Stimulated activated CD8-positive, alpha-beta memory T cell treated with anti-CD3 and anti-CD28 coated beads, Interleukin-15, amount 100 ng/mL, for 4 hours (primary cell): Measurements from ENCODE around the gene SPI1.

Experiments
- DNase-seq, 2 donors: peaks; one replicate each; pipeline ENCODE4 v3.0.0-alpha.2; 2020; ENCODE audit warnings: low read depth in 2 of 2

The SPI1 gene

GRCh38 chr11:47378010-47378835, at the start of gene SPI1:
Gene SPI1 (minus strand): TSS chr11:47378547. CDS start chr11:47378353, 194 bp downstream.
- DNase-seq = no peak

DNA sequence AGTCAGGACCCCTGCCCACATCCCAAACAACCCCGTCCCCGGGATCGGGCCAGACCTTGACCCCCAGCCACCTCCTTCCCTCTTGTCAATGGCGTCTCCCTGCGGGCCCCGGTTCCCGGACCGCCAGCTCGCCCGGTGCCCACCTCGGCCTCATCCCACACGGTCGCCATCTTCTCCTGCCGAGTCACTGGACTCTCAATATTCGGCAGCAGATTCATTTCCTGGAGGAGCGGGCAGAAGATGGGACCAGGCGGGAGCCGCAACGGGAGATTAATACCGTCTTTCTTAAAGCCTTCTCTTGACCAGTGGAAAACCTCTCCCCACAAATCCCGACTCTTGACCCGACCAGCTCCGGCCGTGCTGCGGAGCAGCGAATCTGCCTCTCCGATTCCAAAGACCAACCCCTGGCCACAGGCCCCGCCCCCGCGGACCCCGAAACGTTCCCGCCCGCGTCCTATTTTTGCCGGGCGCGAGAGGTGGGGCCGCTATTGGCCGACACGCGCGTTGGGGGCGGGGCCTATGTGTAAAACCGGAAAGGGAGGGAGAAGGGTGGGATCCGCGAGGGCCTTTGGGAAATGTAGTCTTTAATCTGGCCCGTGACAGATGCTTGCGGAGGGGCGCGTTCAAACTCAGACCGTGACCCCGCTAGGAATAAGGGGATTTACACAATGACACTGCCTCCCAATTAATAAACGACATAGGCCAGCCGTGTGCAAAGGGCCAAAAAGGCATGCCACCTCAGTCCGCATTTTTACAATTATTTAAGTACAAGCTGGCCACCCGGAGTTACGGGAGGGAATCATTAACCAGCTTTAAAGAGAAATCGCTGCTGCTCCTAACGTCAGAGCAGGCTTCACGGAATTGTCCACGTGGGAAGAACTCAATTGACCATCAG, 48.0 kb upstream of the SPI1 start, which contains the start of gene PSMC3:
Gene PSMC3, minus strand, starts transcription at position 378 of the 895 bp plus-strand sequence. Its CDS starts 160 bp downstream, at position 218.
- peak; percentile 97 to 98 for DNase-seq

- DNase-seq = no peak
Observed at GRCh38 chr11:47425611-47426010, 47.3 kb upstream of the SPI1 start.

DNA sequence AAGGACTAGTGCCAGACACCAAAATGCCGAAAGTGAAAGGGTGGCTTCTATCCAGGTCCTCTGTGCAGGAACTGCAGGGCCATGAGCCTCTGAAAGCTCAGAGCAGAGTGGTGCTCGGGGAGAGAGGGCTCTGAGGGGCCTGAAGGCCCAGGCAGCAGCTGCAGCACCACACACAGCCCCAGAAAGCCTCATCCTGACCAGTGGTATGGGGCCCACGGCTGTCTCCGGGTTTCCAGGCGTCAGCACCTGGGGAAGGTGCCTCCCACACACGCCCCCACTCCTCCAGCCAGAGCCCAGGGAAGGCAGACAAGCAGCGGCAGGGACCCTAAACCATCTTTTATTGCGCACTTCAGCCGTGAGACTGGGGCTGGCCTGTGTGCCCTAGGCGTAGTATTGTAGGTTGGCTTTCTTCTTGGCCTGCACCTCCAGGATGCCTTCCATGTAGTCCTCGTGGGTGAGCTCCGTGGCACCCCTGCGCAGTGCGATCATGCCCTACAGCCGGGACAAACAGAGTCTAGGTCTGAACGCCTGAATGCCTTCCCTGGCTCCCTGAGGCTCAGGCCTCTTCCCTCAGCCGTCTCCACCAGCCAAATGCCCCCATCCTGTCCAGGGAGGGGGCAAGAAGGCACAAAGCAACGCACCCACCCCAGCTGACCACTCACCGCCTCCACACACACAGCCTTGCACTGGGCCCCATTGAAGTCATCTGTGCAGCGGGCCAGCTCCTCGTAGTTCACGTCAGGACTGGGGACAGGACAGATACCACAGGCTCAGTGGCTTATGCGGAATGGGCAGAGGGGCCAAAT, 40.3 kb upstream of the SPI1 start:
- DNase-seq = no peak

DNA sequence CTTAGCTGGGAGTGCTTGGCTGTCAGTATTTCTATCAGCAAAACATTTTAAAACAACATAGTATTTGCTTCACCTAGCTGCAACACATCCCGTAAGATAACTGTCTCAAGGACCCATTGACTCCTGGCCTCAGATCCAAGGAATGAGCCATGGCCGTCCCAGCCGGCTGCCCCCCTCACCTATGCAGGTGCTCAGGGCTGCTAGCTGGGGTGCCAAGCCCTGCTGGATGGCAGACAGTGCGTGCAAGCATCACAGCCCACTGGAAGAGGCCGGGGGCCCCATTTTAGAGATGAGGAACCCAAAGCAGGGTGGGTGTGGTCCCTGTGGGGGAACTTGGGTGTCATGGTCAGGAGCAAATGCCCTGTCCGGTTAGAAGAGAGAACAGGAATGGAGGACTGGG, 39.4 kb upstream of the SPI1 start:
- no peak for DNase-seq

GRCh38 chr11:47415949-47416472, 37.7 kb upstream of the SPI1 start:
- DNase-seq = no peak

DNA sequence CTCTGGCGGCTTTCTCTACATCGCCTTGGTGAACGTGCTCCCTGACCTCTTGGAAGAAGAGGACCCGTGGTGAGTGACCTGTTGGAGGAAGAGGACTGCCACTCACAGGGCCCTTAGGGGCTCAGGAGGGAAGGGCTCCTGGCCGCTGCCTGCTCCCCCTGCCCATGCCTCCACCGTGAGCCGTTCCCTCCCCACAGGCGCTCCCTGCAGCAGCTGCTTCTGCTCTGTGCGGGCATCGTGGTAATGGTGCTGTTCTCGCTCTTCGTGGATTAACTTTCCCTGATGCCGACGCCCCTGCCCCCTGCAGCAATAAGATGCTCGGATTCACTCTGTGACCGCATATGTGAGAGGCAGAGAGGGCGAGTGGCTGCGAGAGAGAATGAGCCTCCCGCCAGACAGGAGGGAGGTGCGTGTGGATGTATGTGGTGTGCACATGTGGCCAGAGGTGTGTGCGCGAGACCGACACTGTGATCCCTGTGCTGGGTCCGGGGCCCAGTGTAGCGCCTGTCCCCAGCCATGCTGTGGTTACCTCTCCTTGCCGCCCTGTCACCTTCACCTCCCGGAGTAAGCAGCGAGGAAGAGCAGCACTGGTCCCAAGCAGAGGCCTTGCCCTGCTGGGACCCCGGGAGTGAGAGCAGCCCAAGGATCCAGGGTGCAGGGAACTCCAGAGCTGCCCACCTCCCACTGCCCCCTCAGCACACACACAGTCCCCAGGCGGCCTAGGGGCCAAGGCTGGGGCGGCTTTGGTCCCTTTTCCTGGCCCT, 36.9 kb upstream of the SPI1 start:
- no peak for DNase-seq

DNA sequence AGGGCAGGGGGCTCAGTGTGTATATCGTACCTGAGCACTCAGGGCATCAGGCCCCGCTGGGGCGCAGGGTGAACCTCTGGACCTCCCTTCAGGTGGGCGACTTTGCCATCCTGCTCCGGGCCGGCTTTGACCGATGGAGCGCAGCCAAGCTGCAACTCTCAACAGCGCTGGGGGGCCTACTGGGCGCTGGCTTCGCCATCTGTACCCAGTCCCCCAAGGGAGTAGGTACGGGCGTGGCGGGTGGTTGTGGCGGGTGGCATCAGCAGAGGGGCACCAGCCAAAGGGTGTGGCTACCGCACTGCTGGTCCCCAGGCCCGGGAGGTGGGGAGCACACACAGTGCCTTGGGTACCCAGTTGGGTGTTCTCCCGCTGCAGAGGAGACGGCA, 36.3 kb upstream of the SPI1 start:
- DNase-seq = no peak

DNA sequence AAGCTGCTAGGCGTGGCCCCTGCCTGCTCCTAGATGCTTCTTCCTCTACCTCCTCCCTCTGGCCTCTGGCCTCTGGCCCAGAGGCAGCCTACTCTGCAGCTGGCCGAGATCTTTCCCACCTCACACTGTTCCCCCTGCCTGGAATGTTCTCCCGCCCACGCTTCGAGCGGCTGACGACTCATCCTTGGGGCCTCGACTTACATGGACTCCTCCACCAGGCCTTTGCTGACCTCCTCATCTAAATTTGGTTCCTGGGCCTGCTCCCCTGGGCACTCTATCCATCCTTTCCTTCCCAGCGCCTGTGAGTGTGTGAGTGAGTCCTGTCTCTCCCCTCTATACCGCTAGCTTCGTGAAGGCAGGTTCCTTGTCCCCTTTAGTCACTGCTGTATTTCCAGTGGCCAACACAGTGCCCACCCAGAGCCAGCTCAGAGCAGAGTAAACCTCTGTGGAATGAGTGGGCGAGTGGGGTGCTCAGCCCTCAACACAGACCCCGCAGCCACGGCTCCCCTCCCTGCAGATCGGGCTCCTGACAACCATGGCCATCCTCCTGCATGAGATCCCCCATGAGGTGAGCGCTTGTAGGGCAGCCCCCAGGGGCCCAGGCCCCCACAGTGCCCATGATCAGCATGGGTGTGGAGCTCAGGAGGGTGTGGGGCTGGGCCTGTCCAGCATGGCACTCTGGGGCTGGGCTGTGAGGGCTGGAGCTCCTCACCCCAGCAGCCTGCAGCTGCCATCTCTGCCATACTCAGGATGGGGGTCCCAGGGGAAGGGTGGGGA, 35.7 kb upstream of the SPI1 start:
- no peak for DNase-seq

DNA sequence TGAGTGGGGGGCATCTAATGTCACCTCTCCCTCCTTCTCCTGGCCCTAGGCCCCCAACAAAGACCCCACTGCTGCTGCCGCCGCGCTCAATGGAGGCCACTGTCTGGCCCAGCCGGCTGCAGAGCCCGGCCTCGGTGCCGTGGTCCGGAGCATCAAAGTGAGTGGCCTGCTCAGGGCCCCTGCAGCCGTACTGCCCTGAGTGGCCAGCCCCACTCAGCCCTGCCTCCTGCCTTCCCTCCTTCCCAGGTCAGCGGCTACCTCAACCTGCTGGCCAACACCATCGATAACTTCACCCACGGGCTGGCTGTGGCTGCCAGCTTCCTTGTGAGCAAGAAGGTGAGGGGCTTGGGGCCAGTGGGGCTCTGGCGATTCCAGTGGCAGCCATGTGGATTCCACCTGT, 35.0 kb upstream of the SPI1 start:
- DNase-seq = no peak

DNA sequence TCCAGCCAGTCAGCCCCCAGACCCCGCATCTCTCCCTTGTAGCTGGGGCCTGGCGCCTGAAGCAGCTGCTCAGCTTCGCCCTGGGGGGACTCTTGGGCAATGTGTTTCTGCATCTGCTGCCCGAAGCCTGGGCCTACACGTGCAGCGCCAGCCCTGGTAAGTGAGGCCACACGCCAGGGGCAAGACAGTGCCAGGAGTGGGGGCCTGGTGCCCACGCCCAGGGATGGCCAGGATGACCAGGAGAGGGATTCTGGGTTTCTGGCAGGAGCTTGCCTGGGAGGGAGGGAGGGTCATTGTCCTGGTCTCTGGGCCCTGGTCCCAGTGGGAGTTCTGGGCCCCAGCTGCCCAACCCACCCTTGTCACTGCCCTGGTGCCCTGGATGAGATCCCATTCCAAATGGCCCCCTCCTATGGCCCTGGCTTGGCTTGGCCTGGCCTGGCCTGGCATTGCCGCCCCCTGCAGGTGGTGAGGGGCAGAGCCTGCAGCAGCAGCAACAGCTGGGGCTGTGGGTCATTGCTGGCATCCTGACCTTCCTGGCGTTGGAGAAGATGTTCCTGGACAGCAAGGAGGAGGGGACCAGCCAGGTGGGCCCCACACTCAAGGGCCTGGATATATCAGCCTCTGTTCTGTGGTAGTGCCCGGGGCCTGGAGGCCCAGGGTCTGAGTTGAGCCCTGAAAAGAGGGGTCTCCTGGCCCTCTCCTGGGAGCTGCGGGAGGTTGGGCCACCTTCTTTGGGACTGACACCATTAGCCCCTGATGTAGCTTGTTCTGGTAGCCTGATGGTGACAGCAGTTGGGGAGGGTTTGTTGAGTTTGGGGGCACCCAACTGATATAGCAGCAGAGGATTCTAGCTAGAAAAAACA, 33.8 kb upstream of the SPI1 start:
- DNase-seq = no peak

- no peak for DNase-seq
Observed at GRCh38 chr11:47410370-47411264, 32.3 kb upstream of the SPI1 start.

DNA sequence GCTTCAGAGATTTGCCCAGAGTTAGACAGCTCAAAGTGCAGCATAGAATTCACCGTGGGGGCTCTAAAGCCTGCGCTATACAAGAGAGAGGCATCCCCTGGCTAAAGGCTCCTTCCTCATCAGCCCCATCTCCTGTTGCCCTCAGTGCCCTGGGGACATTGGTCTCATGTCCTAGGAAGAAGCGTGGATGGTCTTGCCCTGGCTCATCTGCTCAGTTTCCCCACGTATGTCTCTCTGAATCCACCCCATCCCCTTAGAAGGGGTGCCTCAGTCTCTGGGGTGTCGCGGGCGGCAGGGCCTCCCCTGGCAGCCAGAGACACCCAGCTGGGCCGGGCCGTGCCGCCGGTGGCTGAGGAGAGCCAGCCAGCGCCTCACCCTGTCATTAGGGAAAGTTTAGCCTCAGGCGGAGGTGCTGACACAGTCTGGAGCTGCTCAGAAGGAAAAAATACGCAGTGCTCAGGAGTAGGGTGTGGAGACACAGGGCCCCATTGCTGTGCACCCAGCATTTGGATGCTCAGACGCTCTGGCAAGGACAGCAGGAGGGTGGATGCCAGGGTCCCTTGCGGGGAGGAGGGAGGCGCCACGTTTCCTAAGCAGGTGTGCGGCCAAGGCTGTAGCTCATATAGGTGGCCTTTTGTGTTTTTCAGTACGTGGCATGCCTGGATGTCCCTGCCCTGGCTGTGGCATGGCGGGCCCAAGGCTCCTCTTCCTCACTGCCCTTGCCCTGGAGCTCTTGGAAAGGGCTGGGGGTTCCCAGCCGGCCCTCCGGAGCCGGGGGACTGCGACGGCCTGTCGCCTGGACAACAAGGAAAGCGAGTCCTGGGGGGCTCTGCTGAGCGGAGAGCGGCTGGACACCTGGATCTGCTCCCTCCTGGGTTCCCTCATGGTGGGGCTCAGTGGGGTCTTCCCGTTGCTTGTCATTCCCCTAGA, 31.4 kb upstream of the SPI1 start:
- no peak for DNase-seq

DNA sequence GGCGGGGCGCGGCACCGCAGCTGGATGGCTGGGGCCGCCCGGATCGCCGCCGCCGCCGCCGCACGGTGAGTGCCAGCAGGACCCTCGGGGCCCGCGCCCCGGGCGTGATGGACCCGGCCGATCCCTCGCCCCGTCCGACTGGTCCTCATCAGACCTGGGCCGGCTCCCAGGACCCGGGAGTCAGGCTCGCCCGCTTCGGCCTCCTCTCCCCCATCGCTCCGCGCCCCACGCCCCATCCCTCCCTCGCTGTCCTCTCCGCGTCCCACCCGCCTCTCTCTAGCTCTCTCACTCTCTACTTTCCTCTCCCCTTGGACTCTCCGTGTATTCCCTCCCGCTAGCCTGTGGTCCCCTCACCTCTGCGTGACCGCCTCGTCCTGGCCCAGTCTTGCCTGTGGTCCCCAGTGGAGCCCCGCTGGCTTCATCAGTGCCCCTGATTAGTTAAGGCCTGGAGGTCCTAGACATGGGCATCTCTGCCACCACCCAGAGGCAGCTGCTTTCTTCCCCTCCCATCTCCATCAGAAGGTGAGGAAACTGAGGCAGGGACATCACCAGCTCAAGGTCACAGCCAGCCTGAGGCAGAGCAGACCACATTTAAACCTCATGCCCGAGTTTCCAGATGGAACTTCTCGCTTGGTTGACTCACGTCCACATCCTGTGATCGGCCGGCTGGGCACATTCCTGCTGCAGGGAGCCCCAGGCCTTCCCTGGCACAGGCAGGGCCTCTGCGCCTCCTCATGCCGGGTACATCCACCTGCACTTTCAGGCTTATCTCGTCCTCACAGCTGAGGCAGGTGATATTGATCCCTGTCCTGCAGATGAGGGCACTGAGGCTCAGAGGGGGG, 30.5 kb upstream of the SPI1 start:
- no peak for DNase-seq

DNA sequence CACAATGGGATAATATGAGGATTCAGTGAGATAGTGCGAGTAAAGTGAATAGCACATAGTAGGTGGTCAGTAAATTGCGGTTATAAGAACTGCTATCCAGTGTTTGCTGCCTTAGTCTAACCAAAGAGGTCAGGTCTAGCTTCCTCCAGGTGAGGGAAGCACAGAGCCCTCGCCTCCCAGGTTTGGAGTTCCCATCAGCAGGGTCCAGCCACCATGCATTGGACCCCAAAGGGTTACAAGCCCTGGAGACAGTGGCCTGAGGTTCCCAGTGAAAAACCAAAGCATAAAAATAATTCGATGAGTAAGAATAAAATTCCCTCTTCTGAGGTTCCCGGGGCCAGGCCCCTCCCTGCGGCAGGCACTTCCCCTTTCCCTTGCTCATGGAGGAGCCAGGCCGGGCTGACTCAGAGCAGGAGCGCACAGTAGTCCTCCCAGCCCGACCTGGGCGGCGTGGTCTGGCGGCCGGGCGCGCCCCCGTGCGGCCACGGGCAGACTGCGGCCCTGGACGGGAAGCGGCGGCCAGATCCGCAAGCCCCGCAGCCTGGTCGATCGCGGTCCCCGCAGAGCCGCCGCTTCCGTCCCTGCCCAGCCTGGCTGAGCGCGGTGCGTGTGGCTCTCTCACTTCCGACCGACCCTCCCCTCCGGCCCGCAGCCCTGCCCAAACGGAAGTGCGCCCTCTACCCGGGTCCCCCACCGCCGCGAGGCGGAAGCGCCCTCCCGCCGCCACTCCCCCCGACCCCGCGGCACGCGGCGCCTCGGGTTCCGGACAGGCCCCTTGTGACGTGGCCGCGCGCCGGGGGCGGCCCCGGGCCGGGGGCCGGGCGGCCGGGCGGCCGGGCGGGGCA, 29.6 kb upstream of the SPI1 start, which contains the start of gene SLC39A13:
Gene SLC39A13, plus strand, starts transcription at position 845 of the 845 bp plus-strand sequence. CDS start 1,505 bp downstream, outside the sequence.
- DNase-seq = peak; percentile 78 to 86
